Fibroblast of skin of abdomen (primary cell): ENCODE results near the gene CDC34.

ENCODE experiments used
- DNase-seq: peaks from one replicate; pipeline ENCODE4 v3.0.0-alpha.2; 2013

The CDC34 gene

GRCh38 chr19:543910-544608, 12.5 kb downstream of the CDC34 start, which contains the start of gene GZMM:
TSS of gene GZMM (plus strand) at chr19:544053. CDS start at chr19:544072, 19 bp downstream.
- no peak for DNase-seq

GRCh38 chr19:547117-547516, 15.6 kb downstream of the CDC34 start:
- DNase-seq = no peak

- no peak for DNase-seq
Measured at GRCh38 chr19:547836-548720, 16.5 kb downstream of the CDC34 start.

- DNase-seq = no peak
Measured at GRCh38 chr19:548886-549830, 17.6 kb downstream of the CDC34 start.

GRCh38 chr19:554817-555216, 23.3 kb downstream of the CDC34 start:
- DNase-seq = no peak

- no peak for DNase-seq
Measured at GRCh38 chr19:555474-555808, 23.9 kb downstream of the CDC34 start.

- no peak for DNase-seq
Measured at GRCh38 chr19:556611-557382, 25.2 kb downstream of the CDC34 start.

GRCh38 chr19:558770-559439, 27.3 kb downstream of the CDC34 start:
- DNase-seq = no peak

- no peak for DNase-seq
Measured at GRCh38 chr19:560121-560520, 28.6 kb downstream of the CDC34 start.

- DNase-seq = peak; percentile 76
Measured at GRCh38 chr19:566403-566802, 34.8 kb downstream of the CDC34 start.

- DNase-seq = no peak
Measured at GRCh38 chr19:566844-567243, 35.3 kb downstream of the CDC34 start.

GRCh38 chr19:567296-567900, 35.8 kb downstream of the CDC34 start:
- DNase-seq = no peak

- DNase-seq = no peak
Measured at GRCh38 chr19:570251-570686, 38.7 kb downstream of the CDC34 start.

- DNase-seq = no peak
Measured at GRCh38 chr19:570937-571565, 39.5 kb downstream of the CDC34 start.

GRCh38 chr19:571566-571974, 40.0 kb downstream of the CDC34 start:
- DNase-seq = no peak

- DNase-seq = peak; percentile 98
Measured at GRCh38 chr19:572140-572742, 40.7 kb downstream of the CDC34 start, which contains the start of gene BSG. TSS of gene BSG (plus strand) at chr19:572596. CDS start at chr19:572635, 39 bp downstream.

GRCh38 chr19:572743-573518, 41.4 kb downstream of the CDC34 start:
- peak; percentile 56 for DNase-seq

GRCh38 chr19:573519-573825, 41.9 kb downstream of the CDC34 start:
- no peak for DNase-seq
